OCI-LY7 (cell line): Measurements from ENCODE around the gene GCNT2. TPM values are rescaled to one million over a fixed set of nuclear protein-coding genes. Genes with fewer than 3 reads are reported as not detected.

Experiments
- BruUV-seq: library from RNA; stranded (reverse); fragments of 400-500 nt; replicated peaks from 2 replicates; lab custom pipeline; 2021; lab: Mats Ljungman, UMichigan
- CTCF ChIA-PET: fragments of 300-600 bp; sonication (Branson Sonifier 250); formaldehyde crosslinking; loops from one replicate; lab custom pipeline; 2022; ENCODE audit warnings: antibody characterized with exemption; ENCODE audit not compliant: unreplicated experiment; lab: Charles Lee
- POLR2A ChIA-PET: fragments of 300-600 bp; sonication (Branson Sonifier 250); formaldehyde crosslinking; loops from one replicate; lab custom pipeline; 2022; ENCODE audit warnings: antibody characterized with exemption; lab: Charles Lee
- DNase-seq: peaks from one replicate; pipeline ENCODE4 v3.0.0-alpha.2; 2015; ENCODE audit warnings: low spot score
- H2AFZ ChIP-seq: fragments of 200-600 bp; sonication (generic), shearing (Covaris generic); 2 replicates; pipeline ENCODE4 v1.6.1; 2014; ENCODE audit warnings: mild to moderate bottlenecking, antibody characterized with exemption, low read length, moderate library complexity
- H3K27ac ChIP-seq: fragments of 200-600 bp; sonication (generic); 2 replicates; pipeline ENCODE4 v1.5.1; 2014; ENCODE audit warnings: mixed run types, low read depth, mild to moderate bottlenecking, moderate library complexity, low read length, inconsistent platforms; ENCODE audit not compliant: poor library complexity, severe bottlenecking
- H3K36me3 ChIP-seq: fragments of 200-600 bp; sonication (generic); 2 replicates; pipeline ENCODE4 v1.6.1; 2014; ENCODE audit warnings: mild to moderate bottlenecking, antibody characterized with exemption, low read length, moderate library complexity, mixed read lengths; ENCODE audit not compliant: insufficient read depth
- H3K4me1 ChIP-seq: fragments of 200-600 bp; sonication (generic); 2 replicates; pipeline ENCODE4 v1.5.1; 2014; ENCODE audit warnings: mild to moderate bottlenecking, low read length; ENCODE audit not compliant: insufficient read depth, poor library complexity, severe bottlenecking
- H3K4me2 ChIP-seq: fragments of 200-600 bp; sonication (generic); 2 replicates; pipeline ENCODE4 v1.6.1; 2014; ENCODE audit warnings: mild to moderate bottlenecking, low read length
- H3K4me3 ChIP-seq: fragments of 200-600 bp; sonication (generic); 2 replicates; pipeline ENCODE4 v1.5.1; 2014; ENCODE audit warnings: mild to moderate bottlenecking, low read depth, low read length; ENCODE audit not compliant: poor library complexity, severe bottlenecking
- H3K79me2 ChIP-seq: fragments of 200-600 bp; sonication (generic); 2 replicates; pipeline ENCODE4 v1.6.1; 2016; ENCODE audit warnings: low read depth, mild to moderate bottlenecking, low read length, moderate library complexity, mixed read lengths; ENCODE audit not compliant: insufficient read depth
- H3K9me2 ChIP-seq: fragments of 200-600 bp; sonication (generic); 2 replicates; pipeline ENCODE4 v1.6.1; 2016; ENCODE audit warnings: mild to moderate bottlenecking, low read length, mixed read lengths; ENCODE audit not compliant: insufficient read depth
- H3K9me3 ChIP-seq: fragments of 200-600 bp; sonication (generic); 2 replicates; pipeline ENCODE4 v1.6.1; 2014; ENCODE audit warnings: mild to moderate bottlenecking, mixed run types, low read length, mixed read lengths
- H4K20me1 ChIP-seq: fragments of 200-600 bp; sonication (generic); 2 replicates; pipeline ENCODE4 v1.6.1; 2014; ENCODE audit warnings: mild to moderate bottlenecking, antibody characterized with exemption, low read length, moderate library complexity, mixed read lengths; ENCODE audit not compliant: insufficient read depth
- CTCF ChIP-seq: fragments of 200-600 bp; sonication (generic); conservative IDR thresholded peaks from 2 replicates; pipeline ENCODE4 v1.5.1; 2014; ENCODE audit warnings: mild to moderate bottlenecking, antibody characterized with exemption, low read length, moderate library complexity, mixed read lengths
- EZH2phosphoT487 ChIP-seq: fragments of 200-600 bp; sonication (generic); IDR thresholded peaks from 2 replicates; pipeline ENCODE4 v1.6.1; 2018; ENCODE audit warnings: low read depth, borderline replicate concordance, mild to moderate bottlenecking, mixed run types, antibody characterized with exemption, low read length, moderate library complexity, mixed read lengths
- intact Hi-C: fragments of 100-400 bp; cut with micrococcal nuclease; formaldehyde crosslinking; loops from one replicate; pipeline ENCODE4 v1.10.0; 2022; ENCODE audit not compliant: unreplicated experiment
- small RNA-seq: library from RNA; depleted of rRNA; stranded (forward); fragments of <200 nt; gene quantifications from one replicate; pipeline ENCODE3, GENCODE V24; 2014
- total RNA-seq, 2 experiments: library from RNA; depleted of rRNA in 1 of 2; stranded (reverse); fragments of >200 nt in 1 of 2; shearing (Covaris generic) in 1 of 2; gene quantifications; 2 replicates each; pipeline ENCODE4 v1.2.3, GENCODE V29; 2014 to 2022

The GCNT2 gene
- total RNA-seq, 2 experiments from 2014 or later, result 17.4 to 25.2 TPM

- H3K4me3 ChIP-seq, result no peak overlapping the region
- no peak overlapping the region for H3K4me2 ChIP-seq
- no peaks in the 10 kb centered on the region for H3K4me1 ChIP-seq
- no peaks in the 10 kb centered on the region for H4K20me1 ChIP-seq
- no peaks in the 10 kb centered on the region for H3K9me2 ChIP-seq
- no peak for DNase-seq
- H3K79me2 ChIP-seq, result no peaks in the 10 kb centered on the region
- no peak overlapping the region for H2AFZ ChIP-seq
- CTCF ChIA-PET, result no interaction called here
- no TSS peak for BruUV-seq
- intact Hi-C loops, result no loop called here
- H3K27ac ChIP-seq, result no peak overlapping the region
- TF ChIP-seq EZH2phosphoT487 (no peak), CTCF (no peak)
- POLR2A ChIA-PET, result interaction anchor here (0.9 kb wide), 1 partner anchor 8 kb away, joined by 3 read pairs; no protein-coding TSS in a partner anchor
- H3K9me3 ChIP-seq, result no peaks in the 10 kb centered on the region; the same call in 1 of the 2 replicates
- H3K36me3 ChIP-seq, result no peaks in the 10 kb centered on the region
Measured at GRCh38 chr6:10676403-10676802, 155.3 kb downstream of the GCNT2 start.

DNA sequence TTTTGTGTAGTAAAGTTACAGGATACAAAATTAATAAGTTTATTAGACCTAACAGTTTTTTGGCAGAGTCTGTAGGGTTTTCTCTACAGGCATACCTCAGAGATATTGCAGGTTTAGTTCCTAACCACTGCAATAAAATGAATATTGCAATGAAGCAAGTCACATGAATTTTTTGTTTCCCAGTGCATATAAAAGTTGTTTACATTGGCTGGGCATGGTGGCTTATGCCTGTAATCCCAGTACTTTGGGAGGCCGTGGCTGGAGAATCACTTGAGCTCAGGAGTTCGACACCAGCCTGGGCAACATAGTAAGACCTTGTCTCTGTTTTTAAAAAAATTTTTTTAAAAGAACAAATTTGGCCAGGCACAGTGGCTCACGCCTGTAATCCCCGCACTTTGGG is 157.3 kb downstream of the GCNT2 start:
- no TSS peak for BruUV-seq
- POLR2A ChIA-PET, result interaction anchor here (0.7 kb wide), 1 partner anchor 20 kb away, joined by 3 read pairs; no protein-coding TSS in a partner anchor
- Histone ChIP-seq H3K4me2 (no peak overlapping the region), H3K4me1 (no peaks in the 10 kb centered on the region), H3K79me2 (no peaks in the 10 kb centered on the region), H3K9me3 (peaks cover 9% of the 10 kb centered on the region; the same call in 1 of the 2 replicates), H3K36me3 (no peaks in the 10 kb centered on the region), H4K20me1 (no peaks in the 10 kb centered on the region), H3K9me2 (no peaks in the 10 kb centered on the region), H3K4me3 (no peak overlapping the region), H3K27ac (no peak overlapping the region), H2AFZ (no peak overlapping the region)
- CTCF ChIA-PET, result no interaction called here
- no peak for DNase-seq
- intact Hi-C loops, result no loop called here
- no peak for TF ChIP-seq CTCF
- no peak for TF ChIP-seq EZH2phosphoT487

Small RNAs within 50 kb of the gene (small RNA-seq; reads per million reads assigned to genes)
- gene RF00019, result not detected

Other genes starting within 250 kb of the GCNT2 start
- 0.36 and 2.0 TPM in 2 replicates for gene TFAP2A, start 106.3 kb upstream of the GCNT2 start, total RNA-seq (2014; rRNA removed; shearing (Covaris generic))
- 2.5 and 3.3 TPM in 2 replicates for gene TFAP2A, start 106.3 kb upstream of the GCNT2 start, total RNA-seq (2022)
- 0.66 TPM in 1 of 2 replicates, not detected in the other for gene C6orf52, start 173.3 kb downstream of the GCNT2 start, total RNA-seq (2014; rRNA removed; shearing (Covaris generic))
- 1.0 TPM in 1 of 2 replicates, not detected in the other for gene C6orf52, start 173.3 kb downstream of the GCNT2 start, total RNA-seq (2022)
- 27.8 and 29.7 TPM in 2 replicates for gene PAK1IP1, start 173.6 kb downstream of the GCNT2 start, total RNA-seq (2014; rRNA removed; shearing (Covaris generic))
- 20.3 and 21.8 TPM in 2 replicates for gene PAK1IP1, start 173.6 kb downstream of the GCNT2 start, total RNA-seq (2022)
- 23.7 and 40.2 TPM in 2 replicates for gene TMEM14C, start 201.7 kb downstream of the GCNT2 start, total RNA-seq (2014; rRNA removed; shearing (Covaris generic))
- 33.9 and 39.5 TPM in 2 replicates for gene TMEM14C, start 201.7 kb downstream of the GCNT2 start, total RNA-seq (2022)
- gene TMEM14B, start 226.5 kb downstream of the GCNT2 start, total RNA-seq (2014; rRNA removed; shearing (Covaris generic)), result 93.2 and 103 TPM in 2 replicates
- 111 and 125 TPM in 2 replicates for gene TMEM14B, start 226.5 kb downstream of the GCNT2 start, total RNA-seq (2022)